Fibroblast of peridontal ligament (primary cell): ENCODE results near the gene TPMT.
A peak's percentile ranks its signal among the peaks of the same experiment; 100 is the strongest.
"Not testable (repeated sequence)": the region's sequence is repeated elsewhere in the genome, so short reads cannot be mapped to it uniquely, and the experiment has no call there.

Experiments
- DNase-seq: peaks from one replicate; pipeline ENCODE4 v3.0.0-alpha.2; 2010; ENCODE audit errors: extremely low read depth

The TPMT gene

DNA sequence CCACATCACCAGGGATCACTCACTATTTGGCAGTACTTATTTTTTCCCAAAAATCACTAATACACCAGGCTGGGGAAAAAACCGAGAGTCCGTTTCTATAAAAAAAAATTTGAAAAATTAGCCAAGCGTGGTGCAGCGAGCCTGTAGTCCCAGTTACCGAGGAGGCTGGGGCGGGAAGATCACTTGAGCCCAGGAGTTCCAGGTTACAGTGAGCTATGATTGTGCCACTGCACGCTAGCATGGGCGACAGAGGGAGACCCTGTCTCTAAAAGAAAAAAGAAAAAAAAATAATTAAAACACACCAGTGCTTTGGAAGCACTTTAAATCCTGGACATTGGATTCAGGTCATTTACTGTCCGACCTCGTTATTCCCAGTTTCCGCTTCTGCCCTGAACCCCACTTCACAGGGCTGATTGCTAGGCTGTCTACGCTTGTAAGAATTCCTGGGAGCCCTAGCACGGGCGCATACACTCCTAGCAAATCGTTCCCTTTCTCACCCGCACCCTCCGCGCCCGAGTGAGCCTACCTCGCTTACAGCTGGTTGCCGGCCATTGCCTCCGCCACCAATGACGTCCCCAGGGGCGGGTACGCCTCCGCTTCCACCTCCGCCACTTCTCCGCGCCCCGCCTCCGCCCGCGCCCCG is at the start of gene TPMT:
Gene TPMT (minus strand): TSS at position 571 of the 643 bp plus-strand sequence. CDS start 5,950 bp downstream, outside the sequence.
- no peak for DNase-seq

DNA sequence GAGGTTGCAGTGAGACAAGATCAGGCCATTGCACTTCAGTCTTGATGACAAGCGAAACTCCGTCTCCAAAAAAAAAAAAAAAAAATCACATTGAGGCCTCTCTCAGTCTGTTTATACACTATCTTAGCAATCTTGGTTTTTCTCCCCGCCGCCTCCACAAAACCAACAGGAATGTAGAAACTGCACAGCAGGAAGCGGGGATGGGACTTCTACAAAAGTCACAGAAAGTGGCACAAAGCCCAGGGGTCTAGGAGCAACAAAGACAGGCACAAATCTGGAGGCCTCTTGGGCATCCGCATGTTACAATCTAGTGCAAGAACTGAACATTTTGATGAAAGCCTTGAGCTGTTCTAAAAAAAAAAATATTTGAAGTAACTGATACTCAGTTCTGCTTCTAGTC is 48.9 kb upstream of the TPMT start:
- DNase-seq: peak; percentile 35

DNA sequence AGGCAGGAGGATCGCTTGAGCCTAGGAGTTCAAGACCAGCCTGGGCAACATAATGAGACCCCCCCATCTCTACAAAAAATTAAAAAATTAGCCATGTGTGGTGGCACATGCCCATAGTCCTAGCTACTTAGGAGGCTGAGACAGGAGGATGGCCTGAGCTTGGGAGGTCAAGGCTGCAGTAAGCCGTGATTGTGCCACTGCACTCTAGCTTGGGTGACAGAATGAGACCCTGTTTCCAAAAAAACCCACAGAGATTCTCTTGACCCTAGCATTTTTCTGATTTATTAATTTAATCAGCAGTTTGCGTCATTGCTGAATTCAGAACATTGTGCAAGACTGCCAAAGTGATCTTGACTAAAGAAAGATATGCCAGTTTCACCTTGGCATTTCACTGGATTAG is 37.1 kb upstream of the TPMT start:
- DNase-seq: no peak

DNA sequence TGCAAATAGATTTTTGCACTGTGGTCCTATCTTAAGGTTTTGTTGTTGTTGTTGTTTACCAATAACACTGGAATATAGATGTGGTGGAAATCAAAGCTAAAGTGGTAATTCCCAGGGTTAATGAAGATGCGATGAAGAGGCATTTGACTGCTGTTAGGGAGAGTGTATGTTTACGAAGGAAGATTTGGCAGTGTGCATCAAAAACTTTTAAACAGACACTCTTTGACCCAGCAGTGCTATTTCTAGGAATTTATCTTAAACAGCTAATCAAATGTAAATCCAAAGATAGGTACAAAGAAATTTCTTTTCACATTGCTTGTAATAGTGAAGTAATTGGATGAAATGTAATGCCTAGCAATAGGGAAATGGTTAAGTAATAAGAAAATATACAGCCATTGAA is 34.3 kb upstream of the TPMT start:
- no peak for DNase-seq

DNA sequence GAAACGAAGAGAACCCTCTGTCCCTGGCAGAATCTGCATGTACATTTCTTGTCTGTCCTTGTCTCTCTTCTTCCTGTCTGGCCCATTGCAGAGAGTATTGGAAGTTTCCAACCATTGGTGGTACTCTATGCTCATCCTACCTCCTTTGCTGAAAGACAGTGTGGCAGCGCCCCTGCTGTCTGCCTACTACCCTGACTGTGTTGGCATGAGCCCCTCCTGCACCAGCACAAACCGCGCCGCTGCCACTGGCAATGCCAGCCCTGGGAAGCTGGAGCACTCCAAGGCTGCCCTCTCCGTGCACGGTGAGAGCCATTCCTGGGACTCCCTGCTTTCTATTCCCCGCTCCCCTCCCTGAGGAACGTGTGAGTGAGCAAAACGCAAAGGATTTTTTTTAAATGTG is 32.8 kb upstream of the TPMT start:
- no peak for DNase-seq

DNA sequence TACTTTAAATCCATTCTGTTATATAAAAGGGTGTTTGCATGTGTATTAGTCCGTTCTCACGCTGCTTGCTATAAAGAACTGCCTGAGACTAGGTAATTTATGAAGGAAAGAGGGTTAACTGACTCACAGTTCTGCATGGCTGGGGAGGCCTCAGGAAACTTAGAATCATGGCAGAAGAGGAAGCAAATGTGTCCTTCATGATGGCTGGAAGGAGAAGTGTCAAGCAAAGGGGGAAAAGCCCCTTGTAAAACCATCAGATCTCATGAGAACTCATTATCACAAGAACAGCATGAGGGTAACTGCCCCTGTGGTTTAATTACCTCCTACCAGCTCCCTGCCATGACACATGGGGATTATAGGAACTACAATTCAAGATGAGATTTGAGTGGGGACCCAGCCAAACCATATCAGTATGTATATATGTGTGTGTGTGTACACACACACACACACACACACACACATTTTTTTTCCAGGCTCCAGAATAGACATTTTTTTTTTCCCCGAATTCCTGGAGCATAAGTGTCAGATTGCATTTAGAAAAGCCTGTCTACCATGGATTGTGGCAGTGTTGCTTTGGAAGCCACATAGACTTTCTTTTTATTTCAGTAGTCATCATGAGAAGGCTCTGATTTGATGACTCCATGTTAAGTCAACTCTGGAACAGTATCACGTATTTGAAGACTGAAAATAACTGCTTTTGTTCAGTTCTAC is 31.8 kb upstream of the TPMT start:
- peak; percentile 34 for DNase-seq

DNA sequence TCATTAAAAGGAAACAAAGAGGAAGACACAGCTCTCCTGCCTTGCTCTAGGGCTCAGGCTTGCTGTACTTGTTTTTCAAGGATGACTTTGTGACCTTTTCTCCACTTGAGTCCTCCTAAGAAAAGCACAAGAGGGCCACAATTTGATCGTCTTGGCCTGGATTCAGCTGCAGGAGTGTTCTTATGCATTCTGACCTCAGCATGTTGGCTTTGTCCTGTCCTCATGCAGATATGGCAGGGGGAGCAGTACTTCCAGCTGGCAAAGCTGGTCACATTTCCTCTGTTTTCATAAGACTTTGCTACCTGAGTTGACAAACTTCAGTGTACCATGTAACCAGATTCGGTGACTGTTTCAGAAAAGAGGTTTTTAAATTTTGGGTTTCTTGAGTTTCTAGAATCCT is 31.2 kb upstream of the TPMT start:
- no peak for DNase-seq

DNA sequence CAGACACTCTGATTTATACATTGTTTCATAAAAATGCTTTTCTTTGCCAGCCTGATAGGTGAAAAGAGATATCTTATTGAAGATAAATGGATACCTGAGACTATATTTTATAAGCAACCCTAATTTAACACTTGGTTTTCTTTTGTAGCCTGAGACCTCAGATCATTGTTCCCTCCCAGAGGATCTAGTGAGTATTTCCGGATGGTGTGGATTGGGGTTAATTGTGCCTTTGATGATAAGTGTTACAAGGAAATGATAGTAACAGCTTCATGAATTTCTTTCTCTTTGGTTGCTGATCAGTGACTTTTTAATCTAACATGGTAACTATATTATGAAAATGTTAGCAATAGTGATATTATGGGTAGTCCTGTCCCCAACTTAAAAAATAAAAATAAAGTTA is 30.7 kb upstream of the TPMT start:
- DNase-seq: no peak

DNA sequence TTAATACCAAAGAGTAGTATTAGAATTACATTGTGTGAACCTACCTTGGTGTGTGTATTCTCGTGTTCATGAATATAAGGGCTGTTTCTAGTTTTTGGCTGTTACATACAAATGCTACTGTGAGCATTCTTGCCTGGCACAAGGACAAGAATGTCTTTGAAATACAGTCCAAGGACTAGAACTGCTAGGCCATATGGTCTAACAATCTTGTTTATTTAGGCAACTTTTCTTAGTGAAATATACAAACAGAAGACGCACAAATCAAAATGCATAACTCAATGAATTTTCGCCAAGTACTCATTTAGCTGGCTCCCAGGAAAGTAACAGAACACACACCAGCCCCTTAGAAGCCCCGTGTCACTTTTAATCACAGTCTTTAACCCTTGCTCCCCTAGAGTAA is 28.9 kb upstream of the TPMT start:
- DNase-seq: peak; percentile 59

DNA sequence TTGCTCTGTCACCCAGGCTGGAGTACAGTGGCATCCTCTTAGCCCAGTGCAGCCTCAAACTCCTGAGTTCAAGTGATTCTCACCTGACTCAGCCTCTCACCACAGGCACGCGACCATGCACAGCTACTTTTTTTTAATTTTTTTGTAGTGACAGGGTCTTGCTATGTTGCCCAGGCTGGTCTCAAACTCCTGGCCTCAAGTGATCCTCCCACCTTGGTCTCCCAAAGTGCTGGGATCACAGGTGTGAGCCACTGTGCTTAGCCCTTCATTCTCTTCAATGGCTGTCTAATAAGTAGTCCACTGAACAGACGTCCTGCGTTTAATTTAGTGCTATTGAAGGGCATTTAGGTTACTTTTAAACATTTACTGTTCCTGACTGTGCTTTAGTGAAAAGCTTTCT is 27.7 kb upstream of the TPMT start:
- no peak for DNase-seq

DNA sequence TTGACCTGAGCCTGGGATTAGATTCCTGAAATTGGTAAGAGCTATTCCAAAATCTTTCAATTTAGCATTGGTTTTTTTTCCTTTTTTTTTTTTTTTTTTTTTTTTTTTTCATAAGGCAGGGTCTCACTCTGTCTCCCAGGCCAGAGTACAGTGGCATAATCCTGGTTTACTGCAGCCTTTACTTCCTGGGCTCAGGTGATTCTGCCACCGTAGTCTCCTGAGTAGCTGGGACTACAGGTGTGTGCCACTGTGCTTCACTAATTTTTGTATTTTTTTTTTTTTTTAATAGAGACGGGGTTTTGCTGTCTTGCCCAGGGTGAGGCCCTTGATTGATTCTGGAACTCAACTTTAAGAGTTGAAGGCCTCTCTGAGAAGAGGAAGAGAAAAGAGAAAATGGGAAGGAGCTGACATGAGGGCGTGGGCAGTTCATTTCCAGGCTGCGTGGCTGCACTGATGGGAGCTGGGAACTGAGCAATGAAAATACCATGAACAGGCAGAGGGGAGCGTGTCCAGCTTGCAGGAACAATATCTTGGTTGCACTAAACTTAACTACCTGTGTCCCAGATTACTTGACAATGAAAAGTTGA is 25.0 kb upstream of the TPMT start:
- DNase-seq: no peak

DNA sequence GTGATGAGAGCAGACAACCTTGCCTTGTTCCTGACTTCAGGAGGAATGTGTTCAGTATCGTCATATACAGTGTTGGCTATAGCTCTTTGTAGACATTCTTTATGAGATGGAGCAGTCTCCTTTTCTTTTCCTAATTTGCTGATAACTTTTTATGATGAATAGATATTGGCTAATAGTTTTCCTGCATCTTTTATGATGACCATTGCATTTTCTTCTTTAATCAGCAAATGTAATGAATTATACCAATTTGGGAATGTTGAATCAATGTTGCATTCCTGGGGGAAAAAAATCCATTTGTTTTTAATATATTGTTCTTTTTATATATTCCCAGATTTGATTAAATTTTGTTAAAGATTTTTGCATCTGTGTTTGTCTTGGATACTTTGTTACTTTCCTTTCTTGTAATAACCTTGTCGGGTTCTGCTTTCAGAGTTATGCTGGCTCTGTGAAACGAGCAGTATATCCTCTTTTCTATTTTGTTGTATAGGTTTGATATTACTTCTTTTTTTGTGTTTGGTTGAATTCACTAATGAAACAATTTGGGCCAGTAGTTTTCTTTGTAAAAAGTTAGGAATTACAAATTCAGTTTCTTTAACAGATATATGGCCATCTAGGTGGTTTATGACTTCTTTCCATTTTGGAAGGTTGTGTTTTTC is 24.2 kb upstream of the TPMT start:
- no peak for DNase-seq

DNA sequence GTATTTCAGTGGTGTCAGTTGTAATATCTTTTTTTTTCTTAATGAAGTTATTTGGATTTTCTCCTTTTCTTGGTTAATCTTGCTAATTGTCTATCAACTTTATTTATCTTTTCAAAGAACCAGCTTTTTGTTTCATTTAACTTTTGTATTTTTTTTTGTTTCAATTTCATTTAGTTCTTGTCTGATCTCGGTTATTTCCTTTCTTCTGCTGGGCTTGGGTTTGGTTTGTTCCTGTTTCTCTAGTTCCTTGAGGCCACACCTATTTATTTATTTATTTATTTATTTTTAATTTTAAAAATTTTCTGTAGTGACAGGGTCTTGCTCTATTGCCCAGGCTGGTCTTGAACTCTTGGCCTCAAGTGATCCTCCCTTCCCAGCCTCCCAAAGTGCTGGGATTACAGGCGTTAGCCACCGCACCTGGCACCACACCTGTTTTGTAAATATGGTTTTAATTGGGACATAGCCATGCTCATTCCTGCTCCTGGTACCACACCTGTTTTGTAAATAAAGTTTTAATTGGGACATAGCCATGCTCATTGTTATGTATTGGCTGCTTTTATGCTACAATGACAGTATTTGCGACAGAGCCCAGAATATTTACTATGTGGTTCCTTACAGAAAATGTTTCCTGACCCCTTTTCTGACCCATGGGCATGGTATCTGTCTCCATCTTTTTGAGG is 22.5 kb upstream of the TPMT start:
- DNase-seq: no peak

DNA sequence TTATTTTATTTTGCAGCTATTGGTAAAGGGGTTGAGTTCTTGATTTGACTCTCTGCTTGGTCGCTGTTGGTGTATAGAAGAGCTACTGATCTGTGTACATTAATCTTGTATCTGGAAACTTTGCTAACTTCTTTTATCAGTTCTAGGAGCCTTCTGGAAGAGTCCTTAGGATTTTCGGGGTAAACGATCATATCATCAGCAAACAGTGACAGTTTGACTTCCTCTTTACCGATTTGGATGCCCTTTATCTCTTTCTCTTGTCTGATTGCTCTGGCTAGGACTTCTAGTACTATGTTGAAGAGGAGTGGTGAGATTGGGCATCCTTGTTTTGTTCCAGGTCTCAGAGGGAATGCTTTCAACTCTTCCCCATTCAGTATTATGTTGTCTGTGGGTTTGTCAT is 21.3 kb upstream of the TPMT start:
- not testable (repeated sequence) for DNase-seq

DNA sequence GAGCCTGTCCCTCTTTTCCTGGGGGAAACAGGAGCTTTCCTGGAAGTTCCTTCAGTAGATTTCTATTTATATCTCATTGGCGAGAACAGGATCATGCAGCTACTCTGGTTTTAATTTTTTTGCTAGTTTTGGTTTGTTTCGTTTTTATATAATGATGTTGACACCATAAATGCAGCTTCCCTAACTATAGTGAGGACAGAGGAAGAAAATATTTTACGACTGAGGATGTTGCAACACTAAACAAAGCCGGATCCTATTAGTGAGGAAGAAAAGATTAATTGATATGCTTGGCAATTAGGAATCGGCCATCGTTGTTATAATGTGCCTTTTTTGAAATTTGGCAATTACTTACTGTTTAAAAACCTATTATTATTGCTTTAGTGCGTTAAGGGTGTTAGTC is 17.0 kb upstream of the TPMT start:
- no peak for DNase-seq

DNA sequence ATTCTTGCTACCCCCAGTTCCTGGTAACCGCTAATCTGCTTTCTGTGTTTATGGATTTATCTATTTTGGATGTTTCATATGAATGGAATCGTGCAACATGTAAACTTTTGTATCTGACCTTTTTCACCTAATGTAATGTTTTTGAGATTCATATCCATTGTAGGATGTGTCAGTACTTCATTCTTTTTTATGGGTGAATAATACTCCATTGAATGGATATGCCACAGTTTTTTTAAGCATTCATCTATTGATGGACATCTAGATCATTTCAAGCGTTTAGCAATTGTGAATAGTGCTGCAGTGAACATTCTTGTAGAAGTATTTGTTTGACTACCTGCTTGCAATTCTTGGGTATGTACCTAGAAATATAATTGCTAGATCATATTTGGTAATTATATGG is 13.4 kb upstream of the TPMT start:
- no peak for DNase-seq

DNA sequence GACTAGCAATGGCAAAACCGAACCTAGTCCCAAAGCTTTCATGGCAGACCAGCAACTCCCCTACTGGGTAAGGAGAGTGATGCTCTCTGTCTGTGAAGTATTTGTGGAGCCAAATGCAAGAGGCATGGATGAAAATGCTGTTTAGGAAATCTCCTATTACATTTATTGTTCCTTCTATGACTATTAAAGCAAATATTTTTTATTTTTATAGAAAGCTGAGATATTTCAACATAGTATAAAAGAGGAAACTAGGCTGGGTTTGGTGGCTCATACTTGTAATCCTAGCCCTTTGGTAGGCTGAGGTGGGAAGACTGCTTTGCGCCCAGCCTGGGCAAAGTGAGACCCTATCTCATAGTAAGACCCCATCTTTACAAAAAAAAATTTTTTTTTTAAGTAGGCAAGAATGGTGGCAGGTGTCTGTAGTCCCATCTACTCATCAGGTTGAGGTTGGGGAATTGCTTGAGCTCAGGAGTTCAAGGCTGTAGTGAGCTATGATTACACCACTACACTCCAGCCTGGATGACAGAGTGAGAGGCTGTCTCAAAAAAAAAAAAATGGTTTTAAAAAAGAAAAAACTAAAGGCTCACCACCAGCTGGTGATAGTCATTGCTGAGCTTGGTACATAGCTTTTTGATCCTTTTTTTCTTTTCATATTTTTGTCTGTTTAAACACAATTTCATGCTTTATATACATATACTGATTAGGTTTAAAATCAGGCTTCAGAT is 11.6 kb upstream of the TPMT start:
- peak; percentile 24 for DNase-seq

DNA sequence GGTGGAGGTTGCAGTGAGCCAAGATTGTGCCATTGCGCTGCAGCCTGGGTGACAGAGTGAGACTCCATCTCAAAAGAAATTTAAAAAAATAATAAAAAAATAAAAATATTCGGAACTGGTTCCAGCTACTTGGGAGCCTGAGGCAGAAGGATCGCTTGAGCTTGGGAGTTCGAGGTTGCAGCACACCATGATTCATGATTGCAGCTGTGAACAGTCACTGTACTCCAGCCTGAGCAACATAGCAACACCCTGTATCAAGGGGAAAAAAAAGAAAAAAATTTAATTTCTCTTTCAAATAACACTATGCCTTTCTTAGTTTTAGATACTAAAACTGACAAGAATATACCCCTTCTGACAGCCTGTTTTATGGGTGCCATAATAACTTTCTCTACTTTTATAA is 10.9 kb upstream of the TPMT start:
- no peak for DNase-seq

DNA sequence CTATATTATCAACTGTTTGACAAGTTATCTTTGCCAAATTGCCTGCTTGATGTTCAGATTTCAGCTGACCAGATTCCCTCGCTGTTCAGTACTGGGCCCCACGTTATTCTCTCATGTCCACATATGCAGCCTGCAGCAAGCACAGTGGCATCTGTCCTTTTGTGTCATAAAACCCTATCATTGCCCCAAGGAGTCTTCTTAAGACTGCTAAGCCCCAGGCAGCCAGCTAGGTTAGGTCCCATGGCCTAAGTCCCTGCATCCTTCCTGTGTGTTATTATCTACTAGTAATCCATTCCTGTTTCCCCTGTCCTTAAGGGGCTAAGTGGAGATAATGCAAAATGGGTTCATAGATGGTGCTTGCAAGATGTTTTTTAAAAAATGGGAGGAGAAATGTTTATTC is 7.5 kb upstream of the TPMT start:
- no peak for DNase-seq

DNA sequence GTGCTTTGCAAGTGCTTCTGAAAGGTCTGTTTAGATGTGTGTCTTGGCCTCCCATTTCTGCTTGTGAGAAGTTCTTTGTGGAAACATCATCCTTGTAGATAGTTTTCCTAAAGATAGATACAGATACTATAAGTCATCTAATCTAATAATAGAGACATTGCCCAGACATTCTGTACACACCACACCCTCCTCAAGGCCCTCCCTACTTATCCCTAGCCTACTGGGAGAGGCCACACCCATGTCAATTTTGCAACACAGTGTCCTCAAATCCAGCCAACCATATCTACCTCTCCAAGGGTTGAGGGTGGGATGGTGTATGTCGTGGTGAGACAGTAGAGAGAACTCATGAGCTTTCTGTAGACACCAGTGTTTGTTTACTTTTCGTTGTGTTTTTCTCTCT is 6.6 kb upstream of the TPMT start:
- no peak for DNase-seq

DNA sequence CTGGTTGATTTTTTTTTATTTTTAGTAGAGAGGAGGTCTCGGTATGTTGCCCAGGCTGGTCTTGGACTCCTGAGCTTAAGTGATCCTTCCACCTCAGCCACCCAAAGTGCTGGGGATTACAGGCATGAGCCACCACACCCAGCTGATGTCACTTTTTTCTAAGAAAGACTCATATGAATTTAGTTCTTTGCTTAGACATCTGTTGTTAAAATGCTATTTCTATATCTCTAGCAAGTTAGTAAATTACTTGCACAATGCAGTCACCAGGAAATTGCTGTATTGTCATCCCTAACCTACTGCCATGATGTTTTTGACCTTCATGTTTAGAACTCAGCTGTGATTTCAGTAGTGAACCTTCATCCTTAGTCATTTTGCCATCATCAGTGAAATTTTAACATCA is 6.0 kb upstream of the TPMT start:
- no peak for DNase-seq
